Activated CD4-positive, alpha-beta T cell treated with anti-CD3 and anti-CD28 coated beads, Interleukin-2, amount 10 ng/mL, durations not matched to agents 7 days and 5 days (primary cell): Measurements from ENCODE around the gene TTC21A. TPM values are rescaled to one million over a fixed set of nuclear protein-coding genes. Genes with fewer than 3 reads are reported as not detected.

Experiments used
- CTCF ChIA-PET: fragments of 350-600 bp; sonication (Branson Sonifier 250); formaldehyde crosslinking; loops from one replicate; lab custom pipeline; 2021; ENCODE audit warnings: antibody characterized with exemption; lab: Charles Lee
- POLR2A ChIA-PET: fragments of 350-600 bp; sonication (Branson Sonifier 250); formaldehyde crosslinking; loops from one replicate; lab custom pipeline; 2021; ENCODE audit warnings: antibody characterized with exemption; lab: Charles Lee
- DNase-seq: peaks from one replicate; pipeline ENCODE4 v3.0.0-alpha.2; 2020
- H3K27ac Mint-ChIP-seq: one replicate; pipeline ENCODE4 v1.8.0; 2021; ENCODE audit warnings: mild to moderate bottlenecking, moderate library complexity, mixed read lengths
- H3K27me3 Mint-ChIP-seq: one replicate; pipeline ENCODE4 v1.8.0; 2021; ENCODE audit warnings: mixed read lengths
- H3K36me3 Mint-ChIP-seq: one replicate; pipeline ENCODE4 v1.8.0; 2021; ENCODE audit warnings: low read depth, mixed read lengths
- H3K4me1 Mint-ChIP-seq: one replicate; pipeline ENCODE4 v1.8.0; 2021; ENCODE audit warnings: mixed read lengths
- H3K4me3 Mint-ChIP-seq: one replicate; pipeline ENCODE4 v1.8.0; 2021; ENCODE audit warnings: mild to moderate bottlenecking, moderate library complexity, mixed read lengths
- H3K9me3 Mint-ChIP-seq: one replicate; pipeline ENCODE4 v1.8.0; 2021; ENCODE audit warnings: mixed read lengths
- total RNA-seq, 2 experiments: library from RNA; stranded (reverse); gene quantifications; one replicate each; pipeline ENCODE4 v1.2.3, GENCODE V29; 2021

TTC21A gene
- total RNA-seq, 2 experiments from 2014 or later: 3.8 to 5.1 TPM

DNA sequence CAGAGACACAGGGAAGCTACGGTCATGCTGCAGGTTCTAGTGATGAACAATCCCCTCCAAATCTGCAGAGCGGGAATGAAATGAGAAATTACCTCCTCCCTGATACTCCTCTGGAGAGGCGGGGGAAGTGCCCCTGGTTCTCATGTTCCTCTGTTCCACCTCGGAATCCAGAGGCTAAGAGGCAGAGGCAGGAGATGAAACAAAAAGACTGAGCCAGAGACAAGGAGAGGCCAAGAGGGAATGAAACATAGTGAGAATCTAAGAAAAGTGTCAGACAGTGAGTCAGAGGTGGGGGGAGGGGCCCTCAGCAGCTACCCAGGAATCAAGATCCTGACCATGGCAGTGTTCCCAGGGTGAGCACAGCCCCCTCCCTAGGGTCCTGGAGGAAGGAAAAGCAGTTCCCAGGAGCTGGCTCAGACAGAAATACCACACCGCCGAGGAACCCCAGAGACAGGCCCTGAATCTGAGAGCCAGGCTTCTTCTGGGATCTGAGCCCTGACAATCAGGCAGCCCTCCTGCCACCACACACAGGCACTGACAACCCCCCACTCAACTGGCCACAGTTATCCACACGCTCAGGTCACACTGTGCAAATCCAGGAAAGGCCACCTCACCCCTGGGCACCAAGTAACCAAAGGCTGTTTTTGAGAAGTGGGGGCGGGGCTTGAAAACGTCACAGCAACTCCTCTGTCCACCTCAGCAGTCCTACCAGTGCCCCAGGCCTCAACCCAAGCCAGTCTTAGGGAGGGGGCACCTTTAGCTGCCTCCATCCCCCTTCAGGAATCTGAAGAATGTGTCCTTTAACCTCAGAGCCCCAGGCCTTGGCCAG, 43.5 kb downstream of the TTC21A start:
- ChIA-PET POLR2A (no interaction called here), CTCF (interaction anchor here (0.9 to 1.8 kb wide), 3 partner anchors 9 to 141 kb away, joined by 3 to 9 read pairs (median 6); no protein-coding TSS in a partner anchor)
- H3K27me3 Mint-ChIP-seq: no peaks in the 10 kb centered on the region
- peak overlapping the region; percentile 89 for H3K4me3 Mint-ChIP-seq
- peak; percentile 31 for DNase-seq
- peak overlapping the region; percentile 97 for H3K27ac Mint-ChIP-seq
- no peaks in the 10 kb centered on the region for H3K9me3 Mint-ChIP-seq
- H3K36me3 Mint-ChIP-seq: peaks cover 17% of the 10 kb centered on the region
- peaks cover 81% of the 10 kb centered on the region for H3K4me1 Mint-ChIP-seq

DNA sequence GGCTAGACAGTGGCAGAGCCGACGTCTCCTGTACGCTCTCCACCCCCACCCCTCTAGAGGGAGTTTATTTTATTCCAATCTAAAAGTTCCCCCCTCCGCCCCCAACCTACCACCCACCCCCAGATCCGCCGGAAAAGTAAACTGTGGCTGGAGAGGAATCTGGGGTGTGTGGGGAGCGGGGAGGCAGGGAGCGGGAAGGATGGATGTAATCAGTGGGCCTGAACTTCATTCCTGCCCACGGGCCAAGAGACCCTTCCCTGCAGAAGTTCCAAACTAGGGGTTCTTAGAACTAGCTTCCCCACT, 46.4 kb downstream of the TTC21A start:
- ChIA-PET CTCF (interaction anchor here (1.2 kb wide), 1 partner anchor 134 kb away, joined by 3 read pairs; no protein-coding TSS in a partner anchor), POLR2A (no interaction called here)
- H3K27ac Mint-ChIP-seq: peak overlapping the region; percentile 88
- H3K4me3 Mint-ChIP-seq: peak overlapping the region; percentile 63
- H3K4me1 Mint-ChIP-seq: peaks cover 55% of the 10 kb centered on the region
- peaks cover 3% of the 10 kb centered on the region for H3K36me3 Mint-ChIP-seq
- peaks cover 9% of the 10 kb centered on the region for H3K27me3 Mint-ChIP-seq
- no peaks in the 10 kb centered on the region for H3K9me3 Mint-ChIP-seq
- DNase-seq: no peak

DNA sequence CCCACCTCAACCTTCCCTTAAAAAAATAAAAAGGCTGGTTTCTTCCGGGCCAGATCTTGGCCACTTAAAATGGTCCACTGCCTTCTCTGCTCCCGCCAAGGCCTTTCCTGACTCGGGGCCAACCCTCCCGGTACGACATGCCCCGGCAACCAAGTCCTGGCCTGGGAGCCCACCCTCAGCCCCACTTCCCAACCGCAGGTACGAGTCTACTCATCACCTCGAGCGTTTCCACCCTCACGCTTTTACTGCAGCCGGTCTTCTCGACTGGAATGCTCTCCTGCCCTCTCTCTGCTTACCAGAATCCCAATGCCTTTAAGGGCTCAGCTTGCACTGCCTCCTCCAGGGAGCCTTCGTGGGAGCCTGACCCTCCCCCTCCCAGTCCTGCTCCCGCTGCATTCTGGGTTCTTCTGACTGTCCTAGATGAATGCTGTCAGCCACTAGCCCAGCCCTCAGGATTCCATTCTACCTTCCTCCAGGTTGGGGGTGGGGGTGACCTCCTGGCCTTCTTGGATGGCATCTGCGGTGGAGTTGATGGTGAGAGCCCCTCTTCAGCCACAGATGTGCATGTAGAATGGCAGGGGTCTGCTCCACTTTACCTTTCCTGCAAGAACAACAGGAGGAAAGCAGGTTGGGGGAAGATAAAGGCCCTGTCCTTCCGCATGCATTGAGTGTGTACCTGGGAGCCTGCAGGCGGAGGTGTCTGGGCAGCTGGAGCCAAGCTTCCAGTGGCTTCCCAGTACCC, 47.0 kb downstream of the TTC21A start:
- Mint-ChIP-seq H3K4me3 (peak overlapping the region; percentile 63), H3K9me3 (no peaks in the 10 kb centered on the region), H3K27me3 (peaks cover 13% of the 10 kb centered on the region), H3K36me3 (peaks cover 3% of the 10 kb centered on the region), H3K27ac (peak overlapping the region; percentile 88), H3K4me1 (peaks cover 50% of the 10 kb centered on the region)
- no peak for DNase-seq
- CTCF ChIA-PET: interaction anchor here (1.1 to 1.9 kb wide), 3 partner anchors 14 to 134 kb away, joined by 3 to 5 read pairs (median 3); no protein-coding TSS in a partner anchor
- POLR2A ChIA-PET: no interaction called here

- peaks cover 3% of the 10 kb centered on the region for H3K36me3 Mint-ChIP-seq
- H3K9me3 Mint-ChIP-seq: no peaks in the 10 kb centered on the region
- ChIA-PET POLR2A (no interaction called here), CTCF (interaction anchor here (0.8 to 4.6 kb wide), 2 partner anchors 12 to 21 kb away, joined by 3 to 30 read pairs; no protein-coding TSS in a partner anchor)
- no peak overlapping the region for H3K4me3 Mint-ChIP-seq
- DNase-seq: no peak
- H3K4me1 Mint-ChIP-seq: peaks cover 30% of the 10 kb centered on the region
- peaks cover 14% of the 10 kb centered on the region for H3K27me3 Mint-ChIP-seq
- no peak overlapping the region for H3K27ac Mint-ChIP-seq
Measured at GRCh38 chr3:39156421-39156820, 48.9 kb downstream of the TTC21A start.

DNA sequence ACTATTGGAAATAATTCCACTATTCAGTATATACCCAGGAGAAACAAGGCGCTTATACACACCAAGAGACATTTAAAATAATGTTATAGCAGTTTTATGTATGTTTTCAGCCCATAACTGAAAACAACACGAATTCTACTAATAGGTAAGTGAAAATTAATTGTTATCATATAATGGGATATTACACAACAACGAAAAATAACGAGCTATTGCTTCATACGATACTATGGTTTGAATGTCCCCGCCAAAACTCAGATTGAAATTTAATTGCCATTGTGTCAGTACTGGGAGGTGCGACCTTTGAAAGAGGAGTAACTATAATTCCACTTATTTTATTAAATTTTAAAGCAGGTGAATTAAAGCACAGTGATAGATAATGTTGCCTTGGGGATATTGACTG, 49.9 kb downstream of the TTC21A start:
- no peaks in the 10 kb centered on the region for H3K9me3 Mint-ChIP-seq
- H3K4me3 Mint-ChIP-seq: no peak overlapping the region
- POLR2A ChIA-PET: no interaction called here

GRCh38 chr3:39158148-39158715, 50.8 kb downstream of the TTC21A start:
- Mint-ChIP-seq H3K9me3 (no peaks in the 10 kb centered on the region), H3K27me3 (peaks cover 14% of the 10 kb centered on the region), H3K4me1 (peaks cover 17% of the 10 kb centered on the region), H3K27ac (no peak overlapping the region), H3K36me3 (no peaks in the 10 kb centered on the region), H3K4me3 (no peak overlapping the region)
- DNase-seq: no peak
- ChIA-PET CTCF (interaction anchor here (0.6 to 4.6 kb wide), 5 partner anchors 10 to 160 kb away, joined by 3 to 30 read pairs (median 4); no protein-coding TSS in a partner anchor), POLR2A (no interaction called here)

More for the DNA sequence above, 49.9 kb downstream of the TTC21A start:
- H3K4me1 Mint-ChIP-seq: peaks cover 21% of the 10 kb centered on the region
- no peak for DNase-seq
- peaks cover 2% of the 10 kb centered on the region for H3K36me3 Mint-ChIP-seq
- H3K27me3 Mint-ChIP-seq: peaks cover 14% of the 10 kb centered on the region
- H3K27ac Mint-ChIP-seq: no peak overlapping the region
- CTCF ChIA-PET: interaction anchor here (0.8 to 4.6 kb wide), 4 partner anchors 11 to 134 kb away, joined by 3 to 30 read pairs (median 3); no protein-coding TSS in a partner anchor

GRCh38 chr3:39164414-39164813, 56.9 kb downstream of the TTC21A start:
- Mint-ChIP-seq H3K36me3 (no peaks in the 10 kb centered on the region), H3K27me3 (peaks cover under 1% of the 10 kb centered on the region), H3K9me3 (no peaks in the 10 kb centered on the region), H3K27ac (no peak overlapping the region), H3K4me1 (peaks cover 9% of the 10 kb centered on the region), H3K4me3 (no peak overlapping the region)
- POLR2A ChIA-PET: no interaction called here
- CTCF ChIA-PET: interaction anchor here (0.6 to 0.9 kb wide), 2 partner anchors 53 to 124 kb away, joined by 4 to 5 read pairs; no protein-coding TSS in a partner anchor
- no peak for DNase-seq

GRCh38 chr3:39165518-39165917, 58.0 kb downstream of the TTC21A start:
- Mint-ChIP-seq H3K9me3 (no peaks in the 10 kb centered on the region), H3K4me3 (no peak overlapping the region), H3K36me3 (no peaks in the 10 kb centered on the region), H3K27me3 (no peaks in the 10 kb centered on the region), H3K4me1 (peaks cover 9% of the 10 kb centered on the region), H3K27ac (no peak overlapping the region)
- ChIA-PET CTCF (interaction anchor here (0.6 to 1.3 kb wide), 5 partner anchors 10 to 232 kb away, joined by 3 read pairs; no protein-coding TSS in a partner anchor), POLR2A (no interaction called here)
- DNase-seq: no peak

DNA sequence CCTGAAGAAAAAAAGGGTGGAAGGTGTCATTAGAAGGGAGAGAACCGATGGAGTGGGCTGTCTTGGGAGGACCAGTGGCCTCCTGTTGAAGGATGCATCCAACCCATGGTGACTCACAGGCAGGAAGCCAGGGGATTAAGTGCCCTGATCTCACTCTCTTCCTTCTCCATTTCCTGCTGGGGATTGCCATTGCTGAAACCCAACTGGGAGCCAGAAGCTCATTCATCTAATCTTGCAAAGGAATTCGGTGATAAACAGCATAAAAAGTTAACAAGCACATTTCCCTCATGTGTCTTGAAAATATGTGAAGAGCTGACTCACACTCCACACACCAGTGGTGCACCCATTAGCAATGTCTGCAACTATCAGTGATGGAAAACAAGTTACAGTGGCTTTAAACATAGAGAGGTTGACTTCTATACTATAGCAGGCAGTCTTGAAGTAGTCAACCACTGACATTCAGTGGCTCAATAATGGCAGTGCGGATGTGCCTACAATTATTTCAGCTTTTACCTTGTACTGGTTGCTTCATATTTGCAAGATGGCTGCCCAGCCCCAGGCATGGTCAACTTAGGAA, 58.7 kb downstream of the TTC21A start:
- peaks cover 9% of the 10 kb centered on the region for H3K4me1 Mint-ChIP-seq
- no peaks in the 10 kb centered on the region for H3K27me3 Mint-ChIP-seq
- POLR2A ChIA-PET: no interaction called here
- H3K4me3 Mint-ChIP-seq: no peak overlapping the region
- CTCF ChIA-PET: interaction anchor here (1.0 to 4.1 kb wide), 4 partner anchors 8 to 231 kb away, joined by 3 to 30 read pairs (median 3); no protein-coding TSS in a partner anchor
- DNase-seq: no peak
- H3K9me3 Mint-ChIP-seq: no peaks in the 10 kb centered on the region
- H3K27ac Mint-ChIP-seq: no peak overlapping the region
- no peaks in the 10 kb centered on the region for H3K36me3 Mint-ChIP-seq

GRCh38 chr3:39166932-39167532, 59.6 kb downstream of the TTC21A start:
- Mint-ChIP-seq H3K9me3 (no peaks in the 10 kb centered on the region), H3K4me1 (peaks cover 9% of the 10 kb centered on the region), H3K36me3 (no peaks in the 10 kb centered on the region), H3K27ac (no peak overlapping the region), H3K4me3 (no peak overlapping the region), H3K27me3 (no peaks in the 10 kb centered on the region)
- POLR2A ChIA-PET: no interaction called here
- DNase-seq: no peak
- CTCF ChIA-PET: interaction anchor here (4.1 kb wide), 1 partner anchor 8 kb away, joined by 30 read pairs; no protein-coding TSS in a partner anchor

DNA sequence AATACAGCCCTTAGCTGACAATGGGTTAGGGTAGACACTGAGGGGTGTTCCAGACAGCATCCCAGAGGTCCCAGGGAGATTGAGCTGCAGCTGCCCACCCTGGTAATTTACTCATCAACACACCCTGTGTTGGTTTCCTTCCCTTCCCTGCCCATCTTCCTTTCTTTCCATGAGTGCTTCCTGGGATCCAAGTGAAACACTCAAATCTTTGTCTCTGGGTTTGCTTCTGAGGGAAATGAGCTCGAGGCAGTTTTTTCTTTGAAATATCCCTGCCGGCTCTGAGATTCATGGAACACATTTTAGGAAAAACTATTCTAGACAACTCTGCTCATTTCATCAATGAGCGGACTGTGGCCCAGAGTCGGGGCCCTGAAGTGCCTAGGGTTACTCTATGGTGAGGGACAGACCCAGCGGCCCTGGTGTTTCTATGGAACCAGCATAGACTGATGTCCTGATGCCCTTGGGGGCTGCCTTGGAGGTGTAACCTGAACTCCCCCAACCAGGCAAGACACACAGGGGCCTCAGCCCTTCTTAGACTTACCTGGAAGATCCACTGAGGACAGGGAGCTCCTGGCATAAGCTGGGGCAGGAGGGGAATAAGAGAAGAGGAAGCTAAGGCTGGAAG, 60.8 kb downstream of the TTC21A start:
- CTCF ChIA-PET: interaction anchor here (1.1 to 4.1 kb wide), 5 partner anchors 10 to 120 kb away, joined by 3 to 30 read pairs (median 4); no protein-coding TSS in a partner anchor
- no peak for DNase-seq
- Mint-ChIP-seq H3K4me1 (peaks cover 9% of the 10 kb centered on the region), H3K4me3 (no peak overlapping the region), H3K27ac (no peak overlapping the region), H3K36me3 (no peaks in the 10 kb centered on the region), H3K27me3 (no peaks in the 10 kb centered on the region), H3K9me3 (no peaks in the 10 kb centered on the region)
- POLR2A ChIA-PET: no interaction called here
